NB4 (cell line): ENCODE data around the gene KDM4B.

ENCODE experiments used
- TF ChIP-seq, protein P1 (sequence below): IDR thresholded peaks from one replicate; pipeline ENCODE4 v1.5.1; 2012; ENCODE audit warnings: low read depth, low read length
- TF ChIP-seq, protein P2 (sequence below): IDR thresholded peaks from 2 replicates; pipeline ENCODE4 v1.6.1; 2011; ENCODE audit warnings: low read depth, low read length

DNA sequence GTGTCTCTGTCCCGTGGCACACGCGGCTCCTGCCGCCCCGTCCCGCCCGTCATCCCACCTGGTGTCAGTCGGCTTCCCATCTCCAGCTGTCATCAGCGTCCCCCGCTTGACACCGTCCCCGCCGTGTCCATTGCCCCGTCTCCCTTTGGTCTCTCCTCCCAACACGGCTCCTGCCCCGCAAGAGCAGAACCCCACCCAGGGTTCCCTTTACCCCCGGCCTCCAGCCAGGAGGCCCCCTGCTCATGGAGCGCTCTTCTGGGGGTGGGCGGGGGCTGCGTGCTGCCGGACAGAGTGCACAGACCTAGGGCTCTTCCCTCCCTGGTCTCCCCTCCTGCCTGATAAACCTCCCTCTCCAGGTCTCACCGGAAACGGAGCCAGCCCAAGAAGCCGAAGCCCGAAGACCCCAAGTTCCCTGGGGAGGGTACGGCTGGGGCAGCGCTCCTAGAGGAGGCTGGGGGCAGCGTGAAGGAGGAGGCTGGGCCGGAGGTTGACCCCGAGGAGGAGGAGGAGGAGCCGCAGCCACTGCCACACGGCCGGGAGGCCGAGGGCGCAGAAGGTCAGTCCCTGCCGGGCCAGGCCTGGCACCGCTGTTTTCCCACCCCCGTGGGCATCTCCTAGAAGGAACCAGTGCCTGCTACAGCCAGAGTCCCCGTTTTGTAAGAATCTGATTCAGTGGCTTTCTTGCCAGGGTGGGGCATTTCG, 150.5 kb downstream of the KDM4B start:
- TF ChIP-seq, protein P1, sequence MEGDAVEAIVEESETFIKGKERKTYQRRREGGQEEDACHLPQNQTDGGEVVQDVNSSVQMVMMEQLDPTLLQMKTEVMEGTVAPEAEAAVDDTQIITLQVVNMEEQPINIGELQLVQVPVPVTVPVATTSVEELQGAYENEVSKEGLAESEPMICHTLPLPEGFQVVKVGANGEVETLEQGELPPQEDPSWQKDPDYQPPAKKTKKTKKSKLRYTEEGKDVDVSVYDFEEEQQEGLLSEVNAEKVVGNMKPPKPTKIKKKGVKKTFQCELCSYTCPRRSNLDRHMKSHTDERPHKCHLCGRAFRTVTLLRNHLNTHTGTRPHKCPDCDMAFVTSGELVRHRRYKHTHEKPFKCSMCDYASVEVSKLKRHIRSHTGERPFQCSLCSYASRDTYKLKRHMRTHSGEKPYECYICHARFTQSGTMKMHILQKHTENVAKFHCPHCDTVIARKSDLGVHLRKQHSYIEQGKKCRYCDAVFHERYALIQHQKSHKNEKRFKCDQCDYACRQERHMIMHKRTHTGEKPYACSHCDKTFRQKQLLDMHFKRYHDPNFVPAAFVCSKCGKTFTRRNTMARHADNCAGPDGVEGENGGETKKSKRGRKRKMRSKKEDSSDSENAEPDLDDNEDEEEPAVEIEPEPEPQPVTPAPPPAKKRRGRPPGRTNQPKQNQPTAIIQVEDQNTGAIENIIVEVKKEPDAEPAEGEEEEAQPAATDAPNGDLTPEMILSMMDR: no peak
- TF ChIP-seq, protein P2, sequence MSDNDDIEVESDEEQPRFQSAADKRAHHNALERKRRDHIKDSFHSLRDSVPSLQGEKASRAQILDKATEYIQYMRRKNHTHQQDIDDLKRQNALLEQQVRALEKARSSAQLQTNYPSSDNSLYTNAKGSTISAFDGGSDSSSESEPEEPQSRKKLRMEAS: no peak
